Endothelial cell of umbilical vein (primary cell): ENCODE results near the gene ASTN1. TPM values are rescaled to one million over a fixed set of nuclear protein-coding genes. Genes with fewer than 3 reads are reported as not detected.

Experiments used
- BruUV-seq: library from RNA; stranded (reverse); fragments of 400-500 nt; replicated peaks from 2 replicates; lab custom pipeline; 2021; lab: Mats Ljungman, UMichigan
- CTCF ChIA-PET: fragments of 300-600, 350-600 bp; sonication (Branson Sonifier 250); formaldehyde crosslinking; loops from one replicate; lab custom pipeline; 2021; ENCODE audit warnings: antibody characterized with exemption, inconsistent platforms; lab: Charles Lee
- POLR2A ChIA-PET: fragments of 300-600, 350-600 bp; sonication (Branson Sonifier 250); formaldehyde crosslinking; loops from one replicate; lab custom pipeline; 2021; ENCODE audit warnings: antibody characterized with exemption, inconsistent platforms; lab: Charles Lee
- DNase-seq: peaks from one replicate; pipeline ENCODE4 v3.0.0-alpha.2; 2011; ENCODE audit warnings: low read depth, low spot score
- FAIRE-seq: peaks from 2 replicates; lab custom pipeline; 2011; peaks lifted over from hg19 to GRCh38; lab: Jason Lieb, UNC
- H2AFZ ChIP-seq: 2 replicates; pipeline ENCODE4 v1.6.0; 2012; ENCODE audit warnings: low read depth, low read length, control low read depth, inconsistent platforms
- H3K27ac ChIP-seq: 2 replicates; pipeline ENCODE4 v1.5.1; 2011; ENCODE audit warnings: low read depth, mild to moderate bottlenecking, control low read depth, low read length, moderate library complexity; ENCODE audit not compliant: insufficient read depth
- H3K27me3 ChIP-seq, 2 experiments: 2 replicates each; pipeline versions ENCODE4 v1.6.0 to v1.6.1; 2011; ENCODE audit warnings: low read length in 2 of 2, mixed read lengths in 1 of 2; ENCODE audit not compliant: control insufficient read depth in 2 of 2, insufficient read depth in 2 of 2
- H3K36me3 ChIP-seq, 2 experiments: 2 replicates in 1 of 2; 3 replicates in 1 of 2; pipeline ENCODE4 v1.5.1; 2011; ENCODE audit warnings: low read length in 2 of 2, mild to moderate bottlenecking in 1 of 2, moderate library complexity in 1 of 2; ENCODE audit not compliant: control insufficient read depth in 2 of 2, insufficient read depth in 2 of 2; ENCODE audit errors: extremely low read depth in 1 of 2
- H3K4me1 ChIP-seq: 3 replicates; pipeline ENCODE4 v1.5.1; 2011; ENCODE audit warnings: mild to moderate bottlenecking, low read length; ENCODE audit not compliant: control insufficient read depth, insufficient read depth; ENCODE audit errors: extremely low read depth
- H3K4me2 ChIP-seq: 2 replicates; pipeline ENCODE4 v1.6.1; 2011; ENCODE audit warnings: low read length, control low read depth, mixed read lengths; ENCODE audit not compliant: insufficient read depth
- H3K4me3 ChIP-seq, 3 experiments: fragments of 200-600 bp in 1 of 3; sonication (generic), shearing (Covaris generic) in 1 of 3; replicated peaks in 1 of 3; 2 replicates each; pipeline ENCODE4 v1.5.1; 2011 to 2016; ENCODE audit warnings: control low read depth in 3 of 3, low read length in 3 of 3, mild to moderate bottlenecking in 2 of 3, inconsistent platforms in 1 of 3, low read depth in 1 of 3, moderate library complexity in 1 of 3; ENCODE audit not compliant: insufficient read depth in 1 of 3
- H3K79me2 ChIP-seq: 2 replicates; pipeline ENCODE4 v1.6.0; 2012; ENCODE audit warnings: low read length, inconsistent platforms; ENCODE audit not compliant: control insufficient read depth, insufficient read depth
- H3K9ac ChIP-seq: replicated peaks from 2 replicates; pipeline ENCODE3; 2011; ENCODE audit warnings: low read length, control low read depth; ENCODE audit not compliant: insufficient read depth; ENCODE audit errors: extremely low read depth
- H3K9me1 ChIP-seq: replicated peaks from 3 replicates; pipeline ENCODE4 v1.6.0; 2011; ENCODE audit warnings: mild to moderate bottlenecking, low read length; ENCODE audit not compliant: control insufficient read depth, insufficient read depth; ENCODE audit errors: extremely low read depth
- H3K9me3 ChIP-seq: replicated peaks from 2 replicates; pipeline ENCODE4 v1.5.1; 2012; ENCODE audit warnings: low read length, inconsistent platforms; ENCODE audit not compliant: control insufficient read depth, insufficient read depth
- H4K20me1 ChIP-seq: replicated peaks from 2 replicates; pipeline ENCODE3; 2011; ENCODE audit warnings: mild to moderate bottlenecking, low read length; ENCODE audit not compliant: control insufficient read depth, insufficient read depth; ENCODE audit errors: extremely low read depth
- EZH2 ChIP-seq: IDR thresholded peaks from 2 replicates; pipeline ENCODE4 v1.6.1; 2012; ENCODE audit warnings: borderline replicate concordance, low read depth, mild to moderate bottlenecking, moderate library complexity, low read length, inconsistent platforms; ENCODE audit not compliant: severe bottlenecking
- FOS ChIP-seq: IDR thresholded peaks from 2 replicates; pipeline ENCODE4 v1.6.1; 2011; ENCODE audit warnings: mild to moderate bottlenecking, low read length, moderate library complexity, borderline replicate concordance; ENCODE audit not compliant: insufficient read depth
- GATA2 ChIP-seq: IDR thresholded peaks from 2 replicates; pipeline ENCODE4 v1.7.0; 2011; ENCODE audit warnings: low read depth, mild to moderate bottlenecking, moderate library complexity, mixed read lengths, low read length; ENCODE audit not compliant: insufficient read length, insufficient read depth
- JUN ChIP-seq: IDR thresholded peaks from 2 replicates; pipeline ENCODE4 v1.6.1; 2011; ENCODE audit warnings: borderline replicate concordance, low read depth; ENCODE audit not compliant: insufficient read length, insufficient read depth
- MYC ChIP-seq: IDR thresholded peaks from one replicate; pipeline ENCODE4 v1.6.1; 2011; ENCODE audit warnings: mild to moderate bottlenecking, low read depth, low read length
- POLR2A ChIP-seq: IDR thresholded peaks from 2 replicates; pipeline ENCODE4 v1.6.1; 2012; ENCODE audit warnings: low read depth, mild to moderate bottlenecking, control low read depth, low read length
- POLR2AphosphoS5 ChIP-seq: IDR thresholded peaks from 2 replicates; pipeline ENCODE4 v1.6.1; 2012; ENCODE audit warnings: low read depth, mild to moderate bottlenecking, control low read depth, low read length, moderate library complexity; ENCODE audit not compliant: insufficient read depth
- dilution Hi-C: fragments of 300-500 bp; cut with MboI; formaldehyde crosslinking; loops from one replicate; pipeline ENCODE4 v1.15.0; 2019; ENCODE audit warnings: low sequenced_read_pairs; ENCODE audit not compliant: extremely low pct_ligation_motif_present
- intact Hi-C: fragments of 100-400 bp; cut with micrococcal nuclease; formaldehyde crosslinking; loops from one replicate; pipeline ENCODE4 v1.10.0; 2022
- polyA plus RNA-seq, 4 experiments: library from polyadenylated mRNA; depleted of rRNA in 3 of 4; stranded (reverse) in 3 of 4; unstranded in 1 of 4; fragments of >200 nt; gene quantifications; 2 replicates each; pipeline versions ENCODE4 v1.2.1 to v1.2.3, GENCODE V29; 2011 to 2012; ENCODE audit warnings: missing spikeins in 1 of 4
- total RNA-seq: library from RNA; stranded (reverse); gene quantifications from 2 replicates; pipeline ENCODE4 v1.2.3, GENCODE V29; 2021
- TF ChIP-seq, protein P1 (sequence below): IDR thresholded peaks from 2 replicates; pipeline ENCODE4 v1.6.1; 2011; ENCODE audit not compliant: insufficient read depth, insufficient read length
- TF ChIP-seq, protein P2 (sequence below), 2 donors: IDR thresholded peaks; 1 replicate in 1 of 2; 2 replicates in 1 of 2; pipeline ENCODE4 v1.5.1; 2011; ENCODE audit warnings: low read length in 2 of 2, mild to moderate bottlenecking in 2 of 2, moderate library complexity in 2 of 2, control low read depth in 1 of 2, inconsistent platforms in 1 of 2, low read depth in 1 of 2; ENCODE audit not compliant: insufficient read depth in 1 of 2; ENCODE audit errors: extremely low read depth in 1 of 2

ASTN1 gene
- total and polyA plus RNA-seq, 2 donors (not counting 3 experiments of a cell fraction or from before 2014, with no cell fraction given) = 0.04 TPM; not detected in 1

DNA sequence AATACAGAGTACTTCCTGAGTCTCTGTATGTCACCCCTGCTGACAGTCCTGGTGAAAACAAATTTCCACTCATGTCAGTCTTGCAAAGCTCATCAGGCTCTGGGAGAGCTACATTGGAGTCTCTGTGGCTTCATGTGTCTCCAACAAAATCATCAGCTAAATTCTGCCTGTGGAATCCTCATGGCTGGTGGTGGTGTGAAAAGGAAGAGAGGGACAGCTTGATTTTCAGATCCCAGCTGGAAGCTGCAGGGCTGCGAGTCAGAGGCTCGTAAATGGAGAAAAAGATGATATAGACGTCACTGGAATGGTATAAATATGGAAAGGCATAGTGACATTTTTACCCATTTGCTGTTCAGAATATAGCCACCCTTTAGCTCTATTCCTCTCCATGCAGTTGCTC is 150.2 kb downstream of the ASTN1 start:
- dilution Hi-C loops (no loop called here), intact Hi-C loops (no loop called here)
- no peaks in the 10 kb centered on the region for H3K36me3 ChIP-seq
- TF ChIP-seq GATA2 (no peak), EZH2 (no peak), FOS (no peak), MYC (no peak), JUN (no peak)
- TF ChIP-seq, protein P1, sequence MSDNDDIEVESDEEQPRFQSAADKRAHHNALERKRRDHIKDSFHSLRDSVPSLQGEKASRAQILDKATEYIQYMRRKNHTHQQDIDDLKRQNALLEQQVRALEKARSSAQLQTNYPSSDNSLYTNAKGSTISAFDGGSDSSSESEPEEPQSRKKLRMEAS = no peak
- H3K4me2 ChIP-seq = no peak overlapping the region
- BruUV-seq = no TSS peak
- H3K9me1 ChIP-seq = no peaks in the 10 kb centered on the region
- H3K27me3 ChIP-seq = no peaks in the 10 kb centered on the region
- no peaks in the 10 kb centered on the region for H3K79me2 ChIP-seq
- no peak overlapping the region for H3K9ac ChIP-seq
- no peak overlapping the region for H3K27ac ChIP-seq
- FAIRE-seq (no peak), DNase-seq (no peak)
- H3K4me3 ChIP-seq = no peak overlapping the region
- no peaks in the 10 kb centered on the region for H4K20me1 ChIP-seq
- ChIA-PET CTCF (no interaction called here), POLR2A (no interaction called here)
- H3K4me1 ChIP-seq = no peaks in the 10 kb centered on the region
- no peaks in the 10 kb centered on the region for H3K9me3 ChIP-seq
- H2AFZ ChIP-seq = no peak overlapping the region

DNA sequence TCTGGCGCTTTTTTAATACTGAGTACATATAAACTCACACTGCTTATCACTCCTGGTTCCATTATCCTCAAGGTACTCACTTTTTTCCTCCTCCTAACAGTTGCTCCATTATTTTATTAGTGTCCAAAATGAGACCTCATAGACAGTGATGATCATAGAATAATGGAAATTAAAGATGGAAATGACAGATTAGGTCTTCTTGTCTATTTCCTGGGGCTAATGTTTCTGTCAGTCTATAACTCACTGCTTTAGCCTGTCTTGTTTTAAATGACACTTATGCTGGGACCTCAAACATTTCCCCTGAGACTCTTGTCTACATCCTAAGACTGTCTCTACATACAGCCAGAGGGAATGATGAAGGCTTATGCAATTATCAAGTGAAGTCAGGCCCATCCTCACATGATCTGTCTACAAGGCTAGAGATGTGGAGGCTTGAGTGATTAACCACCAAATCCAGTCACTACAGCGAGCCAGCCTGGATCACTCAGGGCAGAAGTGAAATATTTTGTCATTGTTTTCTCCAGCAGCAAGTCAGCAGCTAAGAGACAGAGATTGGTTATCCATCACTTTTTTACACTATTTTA is 152.1 kb downstream of the ASTN1 start:
- BruUV-seq = no TSS peak
- dilution Hi-C loops (no loop called here), intact Hi-C loops (no loop called here)
- no peak for DNase-seq
- Histone ChIP-seq H3K4me1 (no peaks in the 10 kb centered on the region), H4K20me1 (no peaks in the 10 kb centered on the region), H3K9ac (no peak overlapping the region), H3K9me3 (no peaks in the 10 kb centered on the region), H3K27ac (no peak overlapping the region), H3K79me2 (no peaks in the 10 kb centered on the region), H3K27me3 (no peaks in the 10 kb centered on the region), H3K4me3 (no peak overlapping the region), H2AFZ (no peak overlapping the region), H3K4me2 (no peak overlapping the region), H3K36me3 (no peaks in the 10 kb centered on the region), H3K9me1 (no peaks in the 10 kb centered on the region)
- CTCF ChIA-PET = no interaction called here
- FAIRE-seq = no peak
- no peak for TF ChIP-seq MYC
- no peak for TF ChIP-seq POLR2AphosphoS5
- TF ChIP-seq GATA2 = no peak
- TF ChIP-seq JUN = no peak
- TF ChIP-seq POLR2A = no peak
- TF ChIP-seq EZH2 = no peak
- TF ChIP-seq FOS = no peak
- TF ChIP-seq, protein P1 = no peak
- TF ChIP-seq, protein P2, sequence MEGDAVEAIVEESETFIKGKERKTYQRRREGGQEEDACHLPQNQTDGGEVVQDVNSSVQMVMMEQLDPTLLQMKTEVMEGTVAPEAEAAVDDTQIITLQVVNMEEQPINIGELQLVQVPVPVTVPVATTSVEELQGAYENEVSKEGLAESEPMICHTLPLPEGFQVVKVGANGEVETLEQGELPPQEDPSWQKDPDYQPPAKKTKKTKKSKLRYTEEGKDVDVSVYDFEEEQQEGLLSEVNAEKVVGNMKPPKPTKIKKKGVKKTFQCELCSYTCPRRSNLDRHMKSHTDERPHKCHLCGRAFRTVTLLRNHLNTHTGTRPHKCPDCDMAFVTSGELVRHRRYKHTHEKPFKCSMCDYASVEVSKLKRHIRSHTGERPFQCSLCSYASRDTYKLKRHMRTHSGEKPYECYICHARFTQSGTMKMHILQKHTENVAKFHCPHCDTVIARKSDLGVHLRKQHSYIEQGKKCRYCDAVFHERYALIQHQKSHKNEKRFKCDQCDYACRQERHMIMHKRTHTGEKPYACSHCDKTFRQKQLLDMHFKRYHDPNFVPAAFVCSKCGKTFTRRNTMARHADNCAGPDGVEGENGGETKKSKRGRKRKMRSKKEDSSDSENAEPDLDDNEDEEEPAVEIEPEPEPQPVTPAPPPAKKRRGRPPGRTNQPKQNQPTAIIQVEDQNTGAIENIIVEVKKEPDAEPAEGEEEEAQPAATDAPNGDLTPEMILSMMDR (IDR thresholded peaks at IDR 0.05; ENCODE audit: extremely low read depth in 1 of 2, insufficient read depth in 1 of 2, low read depth in 1 of 2, low read length in 2 of 2) = no peak
- POLR2A ChIA-PET = no interaction called here
